Measurements from ENCODE around the gene KIF2C. TPM values are rescaled to one million over a fixed set of nuclear protein-coding genes. Genes with fewer than 3 reads are reported as not detected.
A peak's percentile ranks its signal among the peaks of the same experiment; 100 is the strongest.

KIF2C gene
- total and polyA plus RNA-seq, 9 of the 15 experiments (the other 6 are each of a cell fraction or from before 2014, with no cell fraction given), result 84.9 to 226 (median 169) TPM

DNA sequence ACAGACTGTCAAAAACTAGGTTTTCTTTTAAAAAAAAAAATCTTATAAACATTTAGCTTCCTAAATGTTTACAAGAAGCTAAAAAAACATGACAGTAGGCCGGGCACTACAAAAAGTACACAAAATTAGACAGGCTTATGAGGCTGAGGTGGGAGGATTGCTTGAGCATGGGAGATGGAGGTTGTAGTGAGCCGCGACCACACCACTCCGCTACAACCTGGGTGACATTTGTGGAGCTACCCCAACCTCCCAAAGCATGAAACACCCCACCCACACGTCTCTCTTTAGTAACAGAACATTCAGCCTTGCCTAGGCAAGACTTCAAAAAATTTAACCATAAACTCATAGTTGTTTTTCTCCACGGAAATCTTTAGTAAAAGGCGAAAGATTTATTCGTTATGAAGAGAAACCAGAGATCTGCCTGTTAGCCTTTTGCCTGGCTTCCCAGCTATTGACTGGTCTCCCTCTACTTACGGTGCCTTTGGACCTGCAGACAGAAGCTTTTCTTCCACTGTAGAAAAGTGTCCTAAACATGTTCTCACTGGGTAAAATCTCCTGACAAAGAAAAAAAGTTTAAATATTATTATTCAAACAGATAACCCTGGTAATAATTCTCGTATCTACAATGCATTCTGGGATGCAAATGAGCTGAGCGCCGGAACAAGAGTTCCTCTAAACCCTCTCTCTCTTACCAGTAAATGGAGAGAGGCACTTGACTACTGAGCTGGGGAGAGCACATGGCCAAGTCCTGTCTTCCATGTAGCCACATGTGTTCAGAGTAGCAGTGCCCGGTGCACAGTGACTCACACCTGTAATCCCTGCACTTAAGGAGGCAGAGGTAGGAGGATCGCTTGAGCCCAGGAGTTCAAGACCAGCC is 17.9 kb upstream of the KIF2C start (continued):
- TF ChIP-seq, protein P1, sequence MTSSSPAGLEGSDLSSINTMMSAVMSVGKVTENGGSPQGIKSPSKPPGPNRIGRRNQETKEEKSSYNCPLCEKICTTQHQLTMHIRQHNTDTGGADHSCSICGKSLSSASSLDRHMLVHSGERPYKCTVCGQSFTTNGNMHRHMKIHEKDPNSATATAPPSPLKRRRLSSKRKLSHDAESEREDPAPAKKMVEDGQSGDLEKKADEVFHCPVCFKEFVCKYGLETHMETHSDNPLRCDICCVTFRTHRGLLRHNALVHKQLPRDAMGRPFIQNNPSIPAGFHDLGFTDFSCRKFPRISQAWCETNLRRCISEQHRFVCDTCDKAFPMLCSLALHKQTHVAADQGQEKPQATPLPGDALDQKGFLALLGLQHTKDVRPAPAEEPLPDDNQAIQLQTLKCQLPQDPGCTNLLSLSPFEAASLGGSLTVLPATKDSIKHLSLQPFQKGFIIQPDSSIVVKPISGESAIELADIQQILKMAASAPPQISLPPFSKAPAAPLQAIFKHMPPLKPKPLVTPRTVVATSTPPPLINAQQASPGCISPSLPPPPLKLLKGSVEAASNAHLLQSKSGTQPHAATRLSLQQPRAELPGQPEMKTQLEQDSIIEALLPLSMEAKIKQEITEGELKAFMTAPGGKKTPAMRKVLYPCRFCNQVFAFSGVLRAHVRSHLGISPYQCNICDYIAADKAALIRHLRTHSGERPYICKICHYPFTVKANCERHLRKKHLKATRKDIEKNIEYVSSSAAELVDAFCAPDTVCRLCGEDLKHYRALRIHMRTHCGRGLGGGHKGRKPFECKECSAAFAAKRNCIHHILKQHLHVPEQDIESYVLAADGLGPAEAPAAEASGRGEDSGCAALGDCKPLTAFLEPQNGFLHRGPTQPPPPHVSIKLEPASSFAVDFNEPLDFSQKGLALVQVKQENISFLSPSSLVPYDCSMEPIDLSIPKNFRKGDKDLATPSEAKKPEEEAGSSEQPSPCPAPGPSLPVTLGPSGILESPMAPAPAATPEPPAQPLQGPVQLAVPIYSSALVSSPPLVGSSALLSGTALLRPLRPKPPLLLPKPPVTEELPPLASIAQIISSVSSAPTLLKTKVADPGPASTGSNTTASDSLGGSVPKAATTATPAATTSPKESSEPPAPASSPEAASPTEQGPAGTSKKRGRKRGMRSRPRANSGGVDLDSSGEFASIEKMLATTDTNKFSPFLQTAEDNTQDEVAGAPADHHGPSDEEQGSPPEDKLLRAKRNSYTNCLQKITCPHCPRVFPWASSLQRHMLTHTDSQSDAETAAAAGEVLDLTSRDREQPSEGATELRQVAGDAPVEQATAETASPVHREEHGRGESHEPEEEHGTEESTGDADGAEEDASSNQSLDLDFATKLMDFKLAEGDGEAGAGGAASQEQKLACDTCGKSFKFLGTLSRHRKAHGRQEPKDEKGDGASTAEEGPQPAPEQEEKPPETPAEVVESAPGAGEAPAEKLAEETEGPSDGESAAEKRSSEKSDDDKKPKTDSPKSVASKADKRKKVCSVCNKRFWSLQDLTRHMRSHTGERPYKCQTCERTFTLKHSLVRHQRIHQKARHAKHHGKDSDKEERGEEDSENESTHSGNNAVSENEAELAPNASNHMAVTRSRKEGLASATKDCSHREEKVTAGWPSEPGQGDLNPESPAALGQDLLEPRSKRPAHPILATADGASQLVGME (CRISPR knock-in tag; IDR thresholded peaks at IDR 0.05), result peak; percentile 77; the same call in 1 of the 2 replicates
- TF ChIP-seq RB1 (IDR thresholded peaks at IDR 0.05; ENCODE audit: low read depth), result peak; percentile 96
- TF ChIP-seq SMAD3 (CRISPR knock-in tag; conservative IDR thresholded peaks at IDR 0.05), result peak; percentile 99
- peak; percentile 56 for TF ChIP-seq NR2C1 (IDR thresholded peaks at IDR 0.05)
- TF ChIP-seq NR2C1 (tag; IDR thresholded peaks at IDR 0.05), result peak; percentile 73
- TF ChIP-seq, protein P2, sequence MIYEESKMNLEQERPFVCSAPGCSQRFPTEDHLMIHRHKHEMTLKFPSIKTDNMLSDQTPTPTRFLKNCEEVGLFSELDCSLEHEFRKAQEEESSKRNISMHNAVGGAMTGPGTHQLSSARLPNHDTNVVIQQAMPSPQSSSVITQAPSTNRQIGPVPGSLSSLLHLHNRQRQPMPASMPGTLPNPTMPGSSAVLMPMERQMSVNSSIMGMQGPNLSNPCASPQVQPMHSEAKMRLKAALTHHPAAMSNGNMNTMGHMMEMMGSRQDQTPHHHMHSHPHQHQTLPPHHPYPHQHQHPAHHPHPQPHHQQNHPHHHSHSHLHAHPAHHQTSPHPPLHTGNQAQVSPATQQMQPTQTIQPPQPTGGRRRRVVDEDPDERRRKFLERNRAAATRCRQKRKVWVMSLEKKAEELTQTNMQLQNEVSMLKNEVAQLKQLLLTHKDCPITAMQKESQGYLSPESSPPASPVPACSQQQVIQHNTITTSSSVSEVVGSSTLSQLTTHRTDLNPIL (CRISPR knock-in tag; IDR thresholded peaks at IDR 0.05), result peak; percentile 97
- TF ChIP-seq CBX8 (IDR thresholded peaks at IDR 0.05; ENCODE audit: borderline replicate concordance, extremely low read depth, low read depth, low read length, poor library complexity, severe bottlenecking), result no peak
- TF ChIP-seq, protein P3, sequence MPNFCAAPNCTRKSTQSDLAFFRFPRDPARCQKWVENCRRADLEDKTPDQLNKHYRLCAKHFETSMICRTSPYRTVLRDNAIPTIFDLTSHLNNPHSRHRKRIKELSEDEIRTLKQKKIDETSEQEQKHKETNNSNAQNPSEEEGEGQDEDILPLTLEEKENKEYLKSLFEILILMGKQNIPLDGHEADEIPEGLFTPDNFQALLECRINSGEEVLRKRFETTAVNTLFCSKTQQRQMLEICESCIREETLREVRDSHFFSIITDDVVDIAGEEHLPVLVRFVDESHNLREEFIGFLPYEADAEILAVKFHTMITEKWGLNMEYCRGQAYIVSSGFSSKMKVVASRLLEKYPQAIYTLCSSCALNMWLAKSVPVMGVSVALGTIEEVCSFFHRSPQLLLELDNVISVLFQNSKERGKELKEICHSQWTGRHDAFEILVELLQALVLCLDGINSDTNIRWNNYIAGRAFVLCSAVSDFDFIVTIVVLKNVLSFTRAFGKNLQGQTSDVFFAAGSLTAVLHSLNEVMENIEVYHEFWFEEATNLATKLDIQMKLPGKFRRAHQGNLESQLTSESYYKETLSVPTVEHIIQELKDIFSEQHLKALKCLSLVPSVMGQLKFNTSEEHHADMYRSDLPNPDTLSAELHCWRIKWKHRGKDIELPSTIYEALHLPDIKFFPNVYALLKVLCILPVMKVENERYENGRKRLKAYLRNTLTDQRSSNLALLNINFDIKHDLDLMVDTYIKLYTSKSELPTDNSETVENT (CRISPR knock-in tag; IDR thresholded peaks at IDR 0.05), result peak; percentile 99
- TF ChIP-seq, protein P4, sequence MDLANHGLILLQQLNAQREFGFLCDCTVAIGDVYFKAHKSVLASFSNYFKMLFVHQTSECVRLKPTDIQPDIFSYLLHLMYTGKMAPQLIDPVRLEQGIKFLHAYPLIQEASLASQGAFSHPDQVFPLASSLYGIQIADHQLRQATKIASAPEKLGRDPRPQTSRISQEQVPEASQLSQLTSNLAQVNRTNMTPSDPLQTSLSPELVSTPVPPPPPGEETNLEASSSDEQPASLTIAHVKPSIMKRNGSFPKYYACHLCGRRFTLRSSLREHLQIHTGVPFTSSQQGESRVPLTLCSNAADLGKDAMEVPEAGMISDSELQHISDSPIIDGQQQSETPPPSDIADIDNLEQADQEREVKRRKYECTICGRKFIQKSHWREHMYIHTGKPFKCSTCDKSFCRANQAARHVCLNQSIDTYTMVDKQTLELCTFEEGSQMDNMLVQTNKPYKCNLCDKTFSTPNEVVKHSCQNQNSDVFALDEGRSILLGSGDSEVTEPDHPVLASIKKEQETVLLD (IDR thresholded peaks at IDR 0.05), result no peak
- peak; percentile 61 for TF ChIP-seq TEAD2 (tag; IDR thresholded peaks at IDR 0.05)
- TF ChIP-seq ZNF165 (CRISPR knock-in tag; IDR thresholded peaks at IDR 0.05; ENCODE audit: borderline replicate concordance), result no peak
- TF ChIP-seq, protein P5, sequence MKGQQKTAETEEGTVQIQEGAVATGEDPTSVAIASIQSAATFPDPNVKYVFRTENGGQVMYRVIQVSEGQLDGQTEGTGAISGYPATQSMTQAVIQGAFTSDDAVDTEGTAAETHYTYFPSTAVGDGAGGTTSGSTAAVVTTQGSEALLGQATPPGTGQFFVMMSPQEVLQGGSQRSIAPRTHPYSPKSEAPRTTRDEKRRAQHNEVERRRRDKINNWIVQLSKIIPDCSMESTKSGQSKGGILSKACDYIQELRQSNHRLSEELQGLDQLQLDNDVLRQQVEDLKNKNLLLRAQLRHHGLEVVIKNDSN (CRISPR knock-in tag; IDR thresholded peaks at IDR 0.05), result no peak
- TF ChIP-seq, protein P6, sequence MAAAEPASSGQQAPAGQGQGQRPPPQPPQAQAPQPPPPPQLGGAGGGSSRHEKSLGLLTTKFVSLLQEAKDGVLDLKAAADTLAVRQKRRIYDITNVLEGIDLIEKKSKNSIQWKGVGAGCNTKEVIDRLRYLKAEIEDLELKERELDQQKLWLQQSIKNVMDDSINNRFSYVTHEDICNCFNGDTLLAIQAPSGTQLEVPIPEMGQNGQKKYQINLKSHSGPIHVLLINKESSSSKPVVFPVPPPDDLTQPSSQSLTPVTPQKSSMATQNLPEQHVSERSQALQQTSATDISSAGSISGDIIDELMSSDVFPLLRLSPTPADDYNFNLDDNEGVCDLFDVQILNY (CRISPR knock-in tag; IDR thresholded peaks at IDR 0.05), result peak; percentile 99

Measured in K562 (cell line).